Keratinocyte (primary cell): ENCODE results near the gene FBXO9. TPM values are rescaled to one million over a fixed set of nuclear protein-coding genes. Genes with fewer than 3 reads are reported as not detected.

Source experiments
- DNase-seq: peaks from one replicate; pipeline ENCODE4 v3.0.0-alpha.2; 2011; ENCODE audit warnings: low read depth, missing footprints, low spot score
- FAIRE-seq: peaks from 2 replicates; lab custom pipeline; 2011; peaks lifted over from hg19 to GRCh38; lab: Jason Lieb, UNC
- H2AFZ ChIP-seq: 2 replicates; pipeline ENCODE4 v1.6.0; 2012; ENCODE audit warnings: low read length, control low read depth, inconsistent platforms; ENCODE audit not compliant: control insufficient read depth
- H3K27ac ChIP-seq: 2 replicates; pipeline ENCODE4 v1.5.1; 2011; ENCODE audit warnings: low read length; ENCODE audit not compliant: control insufficient read depth, insufficient read depth
- H3K27me3 ChIP-seq: 3 replicates; pipeline ENCODE4 v1.6.0; 2011; ENCODE audit warnings: low read length; ENCODE audit not compliant: control insufficient read depth, insufficient read depth; ENCODE audit errors: extremely low read depth
- H3K36me3 ChIP-seq, 2 experiments: 2 replicates in 1 of 2; 3 replicates in 1 of 2; pipeline ENCODE4 v1.5.1; 2011; ENCODE audit warnings: low read length in 2 of 2, mild to moderate bottlenecking in 1 of 2; ENCODE audit not compliant: control insufficient read depth in 2 of 2, insufficient read depth in 2 of 2; ENCODE audit errors: extremely low read depth in 1 of 2
- H3K4me1 ChIP-seq: 3 replicates; pipeline ENCODE4 v1.5.1; 2011; ENCODE audit warnings: low read length; ENCODE audit not compliant: control insufficient read depth, insufficient read depth; ENCODE audit errors: extremely low read depth
- H3K4me2 ChIP-seq: 3 replicates; pipeline ENCODE4 v1.6.0; 2011; ENCODE audit warnings: low read depth, low read length; ENCODE audit not compliant: control insufficient read depth, insufficient read depth; ENCODE audit errors: extremely low read depth
- H3K4me3 ChIP-seq, 3 experiments: fragments of 200-600 bp in 1 of 3; sonication (generic) in 1 of 3; 2 replicates in 2 of 3; 3 replicates in 1 of 3; pipeline ENCODE4 v1.5.1; 2011 to 2016; ENCODE audit warnings: low read length in 3 of 3, mild to moderate bottlenecking in 3 of 3, control low read depth in 2 of 3, inconsistent platforms in 1 of 3, low read depth in 1 of 3, mixed read lengths in 1 of 3, mixed run types in 1 of 3, moderate library complexity in 1 of 3; ENCODE audit not compliant: control insufficient read depth in 2 of 3, insufficient read depth in 2 of 3; ENCODE audit errors: extremely low read depth in 1 of 3
- H3K79me2 ChIP-seq: 2 replicates; pipeline ENCODE4 v1.6.0; 2012; ENCODE audit warnings: low read length; ENCODE audit not compliant: control insufficient read depth, insufficient read depth
- H3K9ac ChIP-seq: 3 replicates; pipeline ENCODE4 v1.6.0; 2011; ENCODE audit warnings: low read length; ENCODE audit not compliant: control insufficient read depth, insufficient read depth; ENCODE audit errors: extremely low read depth
- H3K9me1 ChIP-seq: 3 replicates; pipeline ENCODE4 v1.6.0; 2011; ENCODE audit warnings: low read length; ENCODE audit not compliant: control insufficient read depth, insufficient read depth; ENCODE audit errors: extremely low read depth
- H3K9me3 ChIP-seq: 2 replicates; pipeline ENCODE4 v1.5.1; 2012; ENCODE audit warnings: low read depth, low read length; ENCODE audit not compliant: control insufficient read depth
- H4K20me1 ChIP-seq: 3 replicates; pipeline ENCODE4 v1.6.0; 2011; ENCODE audit warnings: low read length; ENCODE audit not compliant: control insufficient read depth, insufficient read depth; ENCODE audit errors: extremely low read depth
- CTCF ChIP-seq, 3 experiments: IDR thresholded peaks in 1 of 3; conservative IDR thresholded peaks in 1 of 3; optimal IDR thresholded peaks in 1 of 3; 2 replicates in 2 of 3; 3 replicates in 1 of 3; pipeline versions ENCODE3 to v1.5.1; 2011; ENCODE audit warnings: low read length in 3 of 3, mild to moderate bottlenecking in 3 of 3, moderate library complexity in 2 of 3, control low read depth in 1 of 3, inconsistent platforms in 1 of 3; ENCODE audit not compliant: insufficient read depth in 2 of 3; ENCODE audit errors: extremely low read depth in 1 of 3
- EZH2 ChIP-seq: IDR thresholded peaks from one replicate; pipeline ENCODE4 v1.6.1; 2012; ENCODE audit warnings: inconsistent platforms, mild to moderate bottlenecking, low read length, moderate library complexity
- dilution Hi-C: fragments of 300-500 bp; cut with MboI; formaldehyde crosslinking; loops from one replicate; pipeline ENCODE4 v1.7.0; 2020; ENCODE audit warnings: low sequenced_read_pairs; ENCODE audit not compliant: extremely low pct_ligation_motif_present
- polyA plus RNA-seq, 5 experiments: library from polyadenylated mRNA; depleted of rRNA in 3 of 5; stranded (reverse) in 3 of 5; stranded (forward) in 1 of 5; unstranded in 1 of 5; fragments of >200 nt; gene quantifications; 1 replicate in 1 of 5; 2 replicates in 3 of 5; 3 replicates in 1 of 5; pipeline versions ENCODE4 v1.2.1 to v1.2.3, GENCODE V29; 2011 to 2012; ENCODE audit warnings: missing spikeins in 2 of 5, low read depth in 1 of 5, low replicate concordance in 1 of 5

Gene FBXO9
- polyA plus RNA-seq, 1 donor (not counting 4 experiments of a cell fraction or from before 2014, with no cell fraction given): 71.8 TPM

DNA sequence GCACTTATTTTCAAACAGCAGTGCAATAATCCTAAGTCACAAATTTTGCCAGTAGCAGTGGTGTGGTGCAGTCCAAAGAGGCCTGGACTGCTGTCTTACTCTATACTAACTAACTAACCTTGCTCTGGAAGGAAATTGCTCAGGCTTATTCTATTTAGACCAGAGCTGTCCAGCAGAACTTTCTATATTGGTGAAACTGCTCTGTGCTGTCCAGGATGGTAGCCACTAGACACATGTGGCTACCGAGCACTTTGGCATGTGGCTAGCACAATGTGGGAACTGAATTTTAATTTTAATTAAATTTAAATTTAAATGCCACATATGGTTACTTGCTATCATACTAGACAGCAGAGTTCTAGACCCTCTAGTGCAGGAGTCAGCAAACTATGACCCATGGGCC is 27.1 kb upstream of the FBXO9 start:
- H3K4me1 ChIP-seq: peaks cover 15% of the 10 kb centered on the region
- no peak for FAIRE-seq
- H3K36me3 ChIP-seq: peaks cover 0 to 4% of the 10 kb centered on the region in 2 experiments
- DNase-seq: no peak
- no peak overlapping the region for H3K9ac ChIP-seq
- H4K20me1 ChIP-seq: no peaks in the 10 kb centered on the region
- H3K79me2 ChIP-seq: no peaks in the 10 kb centered on the region
- H3K27ac ChIP-seq: no peak overlapping the region
- H3K4me3 ChIP-seq: no peak overlapping the region
- H2AFZ ChIP-seq: no peak overlapping the region
- no peak overlapping the region for H3K4me2 ChIP-seq
- H3K27me3 ChIP-seq: no peaks in the 10 kb centered on the region
- dilution Hi-C loops: no loop called here
- no peaks in the 10 kb centered on the region for H3K9me1 ChIP-seq
- no peak for TF ChIP-seq EZH2
- TF ChIP-seq CTCF (optimal IDR thresholded peaks at IDR 0.05 in 1 of 3, IDR thresholded peaks at IDR 0.05 in 1 of 3, conservative IDR thresholded peaks at IDR 0.05 in 1 of 3; ENCODE audit: extremely low read depth in 1 of 3, insufficient read depth in 2 of 3, low read length in 3 of 3): no peak
- H3K9me3 ChIP-seq: no peaks in the 10 kb centered on the region

DNA sequence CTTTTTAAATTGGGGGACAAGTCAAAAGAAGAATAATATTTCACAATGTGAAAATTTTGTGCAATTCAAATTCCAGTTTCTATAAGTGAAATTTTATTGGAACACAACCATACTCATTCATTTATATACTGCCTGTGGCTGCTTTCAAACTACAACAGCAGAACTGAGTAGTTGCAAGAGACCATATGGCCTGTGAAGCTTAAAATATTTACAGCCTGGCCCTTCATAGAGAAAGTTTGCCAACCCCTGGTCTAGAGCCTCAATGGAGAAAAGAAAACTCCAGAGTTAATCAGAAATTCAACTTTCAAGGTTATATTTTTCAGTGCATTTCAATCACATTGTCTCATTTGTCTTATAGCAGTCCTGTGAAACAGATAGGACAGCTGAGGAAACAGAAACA is 26.6 kb upstream of the FBXO9 start:
- dilution Hi-C loops: no loop called here
- TF ChIP-seq EZH2 (no peak), CTCF (optimal IDR thresholded peaks at IDR 0.05 in 1 of 3, IDR thresholded peaks at IDR 0.05 in 1 of 3, conservative IDR thresholded peaks at IDR 0.05 in 1 of 3; ENCODE audit: extremely low read depth in 1 of 3, insufficient read depth in 2 of 3, low read length in 3 of 3) (no peak)

More for the DNA sequence above, 26.6 kb upstream of the FBXO9 start:
- no peak overlapping the region for H2AFZ ChIP-seq
- no peak overlapping the region for H3K27ac ChIP-seq
- H3K36me3 ChIP-seq: peaks cover 0 to 4% of the 10 kb centered on the region in 2 experiments
- H3K4me1 ChIP-seq: peaks cover 19% of the 10 kb centered on the region
- FAIRE-seq: no peak
- no peaks in the 10 kb centered on the region for H4K20me1 ChIP-seq
- H3K4me3 ChIP-seq: no peak overlapping the region
- no peaks in the 10 kb centered on the region for H3K9me3 ChIP-seq
- H3K9ac ChIP-seq: no peak overlapping the region
- no peaks in the 10 kb centered on the region for H3K9me1 ChIP-seq
- DNase-seq: no peak
- no peak overlapping the region for H3K4me2 ChIP-seq
- no peaks in the 10 kb centered on the region for H3K27me3 ChIP-seq
- no peaks in the 10 kb centered on the region for H3K79me2 ChIP-seq
